ENCODE results near the gene MRPL2. TPM values are rescaled to one million over a fixed set of nuclear protein-coding genes. Genes with fewer than 3 reads are reported as not detected.

MRPL2 gene
- total and polyA plus RNA-seq, 2 of the 8 experiments (the other 6 are each of a cell fraction or from before 2014, with no cell fraction given), result 58.7 to 99.9 TPM

DNA sequence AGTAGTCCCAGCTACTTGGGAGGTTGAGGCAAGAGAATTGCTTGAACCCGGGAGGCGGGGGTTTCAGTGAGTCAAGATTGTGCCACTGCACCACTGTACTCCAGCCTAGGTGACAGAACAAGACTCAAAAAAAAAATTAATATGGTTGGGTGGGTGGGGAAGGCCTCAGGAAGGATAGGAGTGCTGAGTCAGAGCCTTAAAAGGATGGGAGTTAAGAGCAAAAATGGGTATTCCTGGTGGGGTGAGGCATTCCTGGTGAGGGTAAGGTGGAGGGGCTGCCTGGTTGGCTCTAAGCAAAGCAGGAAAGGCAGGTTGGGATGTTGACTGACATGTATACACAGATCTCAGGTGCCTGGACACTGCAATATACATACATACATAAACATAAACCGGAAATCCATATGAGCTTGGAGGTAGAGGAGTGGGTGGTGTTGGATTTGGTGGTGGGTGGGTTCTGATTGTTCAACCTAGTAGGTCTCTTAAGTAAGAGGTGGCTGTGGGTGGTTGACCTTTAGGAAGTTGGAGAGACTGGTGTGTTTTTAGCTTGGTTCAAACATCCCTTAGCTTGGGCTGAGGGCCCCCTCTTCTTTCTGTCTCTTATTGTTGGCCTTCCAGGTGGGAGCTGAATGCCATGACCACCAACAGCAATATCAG is 39.1 kb downstream of the MRPL2 start (continued):
- no peak for TF ChIP-seq CTBP2 (IDR thresholded peaks at IDR 0.05; ENCODE audit: borderline replicate concordance, insufficient read depth, insufficient read length, low read length)
